Ascending aorta (tissue), 2 donors: Measurements from ENCODE around the gene SMPD2. TPM values are rescaled to one million over a fixed set of nuclear protein-coding genes. Genes with fewer than 3 reads are reported as not detected.

Source experiments
- DNase-seq, 2 donors: peaks; one replicate each; pipeline ENCODE4 v3.0.0-alpha.2; 2019; ENCODE audit warnings: low spot score in 2 of 2
- H3K27ac ChIP-seq, 2 donors: fragments of 200-600 bp; sonication (generic); one replicate each; pipeline ENCODE4 v1.5.1; 2016 to 2017; ENCODE audit warnings: mild to moderate bottlenecking in 1 of 2
- H3K27me3 ChIP-seq: fragments of 200-600 bp; sonication (generic); one replicate; pipeline ENCODE4 v1.5.1; 2017
- H3K36me3 ChIP-seq, 2 donors: fragments of 200-600 bp; sonication (generic); one replicate each; pipeline ENCODE4 v1.5.1; 2016
- H3K4me1 ChIP-seq, 2 donors: fragments of 200-600 bp; sonication (generic); one replicate each; pipeline ENCODE4 v1.5.1; 2016 to 2017; ENCODE audit warnings: mild to moderate bottlenecking in 1 of 2
- H3K4me3 ChIP-seq, 2 donors: fragments of 200-600 bp; sonication (generic); one replicate each; pipeline ENCODE4 v1.5.1; 2016 to 2017; ENCODE audit warnings: mild to moderate bottlenecking in 1 of 2
- H3K9me3 ChIP-seq, 2 donors: fragments of 200-600 bp; sonication (generic); one replicate each; pipeline ENCODE4 v1.5.1; 2016
- CTCF ChIP-seq, 3 experiments: fragments of 200-600 bp in 2 of 3; fragments of 450-650 bp in 1 of 3; sonication (generic) in 2 of 3; IDR thresholded peaks; one replicate each; pipeline ENCODE4 v1.5.1; 2016 to 2019; ENCODE audit warnings: antibody characterized with exemption in 3 of 3, mild to moderate bottlenecking in 1 of 3, moderate library complexity in 1 of 3
- intact Hi-C: fragments of 100-400 bp; cut with DNase I; formaldehyde crosslinking; loops from one replicate; pipeline ENCODE4 v1.15.1; 2023
- total RNA-seq: library from RNA; depleted of rRNA; stranded (reverse); fragments of >200 nt; gene quantifications from one replicate; pipeline ENCODE4 v1.1.0, GENCODE V29; 2016

SMPD2 gene
- total RNA-seq, 1 donor from 2014 or later = 14.2 TPM

DNA sequence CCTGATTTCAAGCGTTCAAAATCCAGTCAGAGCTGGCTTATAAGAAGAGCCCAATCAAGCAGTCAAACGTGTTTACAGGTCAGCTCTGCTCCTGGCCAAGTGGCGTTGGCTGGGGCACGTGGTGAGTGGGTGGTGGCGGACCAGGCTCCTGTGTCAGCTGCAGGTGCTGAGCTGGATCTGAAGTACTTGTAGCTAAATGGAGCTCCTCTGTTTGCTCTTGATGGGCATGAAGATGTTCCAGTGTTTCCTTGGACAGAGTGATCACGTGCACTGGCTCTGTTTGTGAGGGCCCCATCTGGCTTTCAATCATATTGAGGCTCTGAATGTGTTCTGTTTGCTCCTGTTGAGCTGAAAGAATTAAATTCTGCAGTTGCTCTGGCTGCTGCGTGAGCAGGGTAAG is 25.2 kb downstream of the SMPD2 start:
- no peaks in the 10 kb centered on the region for H3K4me1 ChIP-seq
- intact Hi-C loops = no loop called here
- H3K27ac ChIP-seq = no peak overlapping the region
- H3K4me3 ChIP-seq = no peak overlapping the region
- H3K27me3 ChIP-seq = no peaks in the 10 kb centered on the region
- DNase-seq = peak in 1 of 2 donors; percentile 51
- peaks cover 27 to 54% of the 10 kb centered on the region in 2 donors for H3K36me3 ChIP-seq
- no peaks in the 10 kb centered on the region for H3K9me3 ChIP-seq
- TF ChIP-seq CTCF (IDR thresholded peaks at IDR 0.05) = no peak

DNA sequence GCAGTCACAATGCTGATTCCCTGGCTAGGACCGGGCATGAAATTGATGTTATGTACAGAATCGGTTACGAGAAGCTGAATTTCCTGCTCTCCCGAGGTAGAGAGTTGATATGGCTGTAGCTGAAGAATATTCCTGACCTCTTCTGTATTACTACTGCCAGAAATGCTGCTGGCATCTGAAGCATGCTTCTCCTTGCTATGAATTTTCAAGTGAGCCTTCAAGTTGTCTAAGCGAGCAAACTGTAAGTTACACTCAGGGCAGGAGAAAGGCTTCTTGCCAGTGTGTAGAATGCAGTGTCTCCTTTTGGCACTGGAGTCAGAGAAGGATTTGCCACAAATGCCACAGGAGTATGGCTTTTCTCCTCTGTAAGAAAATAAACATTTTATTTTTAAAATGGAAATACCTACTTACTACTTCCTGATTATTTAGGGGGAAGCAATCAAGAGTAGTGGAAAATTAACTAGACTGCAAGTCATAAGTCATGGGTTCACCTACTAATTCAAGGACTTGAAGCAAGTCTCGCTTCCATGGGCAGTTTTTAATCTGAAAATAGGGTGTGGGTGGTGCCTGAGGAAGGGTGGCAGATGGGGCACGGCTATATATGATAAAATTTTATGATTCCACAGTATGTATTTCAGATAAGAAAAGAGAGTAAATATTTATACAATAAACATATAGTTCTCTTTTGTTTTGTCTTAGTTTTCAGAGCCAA is 25.8 kb downstream of the SMPD2 start:
- no peak overlapping the region for H3K27ac ChIP-seq
- H3K9me3 ChIP-seq = no peaks in the 10 kb centered on the region
- no peaks in the 10 kb centered on the region for H3K4me1 ChIP-seq
- H3K27me3 ChIP-seq = no peaks in the 10 kb centered on the region
- DNase-seq = no peak
- peaks cover 33 to 56% of the 10 kb centered on the region in 2 donors for H3K36me3 ChIP-seq
- no peak for TF ChIP-seq CTCF (IDR thresholded peaks at IDR 0.05)
- intact Hi-C loops = no loop called here
- H3K4me3 ChIP-seq = no peak overlapping the region

GRCh38 chr6:109467696-109468095 is 27.2 kb downstream of the SMPD2 start:
- no peak for TF ChIP-seq CTCF (IDR thresholded peaks at IDR 0.05)
- Histone ChIP-seq H3K4me1 (no peaks in the 10 kb centered on the region), H3K4me3 (no peak overlapping the region), H3K9me3 (no peaks in the 10 kb centered on the region), H3K27me3 (no peaks in the 10 kb centered on the region), H3K36me3 (peaks cover 39 to 68% of the 10 kb centered on the region in 2 donors), H3K27ac (no peak overlapping the region)
- DNase-seq = no peak
- intact Hi-C loops = no loop called here

- H3K27me3 ChIP-seq = no peaks in the 10 kb centered on the region
- H3K27ac ChIP-seq = no peak overlapping the region
- H3K36me3 ChIP-seq = peaks cover 57 to 82% of the 10 kb centered on the region in 2 donors
- H3K4me3 ChIP-seq = no peak overlapping the region
- DNase-seq = no peak
- H3K4me1 ChIP-seq = no peaks in the 10 kb centered on the region
- no peaks in the 10 kb centered on the region for H3K9me3 ChIP-seq
- no peak for TF ChIP-seq CTCF (IDR thresholded peaks at IDR 0.05)
- intact Hi-C loops = no loop called here
Observed at GRCh38 chr6:109469591-109470189, 29.2 kb downstream of the SMPD2 start.

GRCh38 chr6:109471105-109471810 is 30.7 kb downstream of the SMPD2 start:
- intact Hi-C loops = no loop called here

More at GRCh38 chr6:109471105-109471810, 30.7 kb downstream of the SMPD2 start:
- no peaks in the 10 kb centered on the region for H3K4me1 ChIP-seq
- no peaks in the 10 kb centered on the region for H3K9me3 ChIP-seq
- no peak for DNase-seq
- TF ChIP-seq CTCF (IDR thresholded peaks at IDR 0.05) = no peak
- peaks cover 58 to 82% of the 10 kb centered on the region in 2 donors for H3K36me3 ChIP-seq
- no peaks in the 10 kb centered on the region for H3K27me3 ChIP-seq
- no peak overlapping the region for H3K27ac ChIP-seq
- no peak overlapping the region for H3K4me3 ChIP-seq
